Endothelial cell of umbilical vein (primary cell): Measurements from ENCODE around the gene FUT6. TPM values are rescaled to one million over a fixed set of nuclear protein-coding genes. Genes with fewer than 3 reads are reported as not detected.

Source experiments
- BruUV-seq: library from RNA; stranded (reverse); fragments of 400-500 nt; replicated peaks from 2 replicates; lab custom pipeline; 2021; lab: Mats Ljungman, UMichigan
- CTCF ChIA-PET: fragments of 300-600, 350-600 bp; sonication (Branson Sonifier 250); formaldehyde crosslinking; loops from one replicate; lab custom pipeline; 2021; ENCODE audit warnings: antibody characterized with exemption, inconsistent platforms; lab: Charles Lee
- POLR2A ChIA-PET: fragments of 300-600, 350-600 bp; sonication (Branson Sonifier 250); formaldehyde crosslinking; loops from one replicate; lab custom pipeline; 2021; ENCODE audit warnings: antibody characterized with exemption, inconsistent platforms; lab: Charles Lee
- DNase-seq: peaks from one replicate; pipeline ENCODE4 v3.0.0-alpha.2; 2011; ENCODE audit warnings: low read depth, low spot score
- FAIRE-seq: peaks from 2 replicates; lab custom pipeline; 2011; peaks lifted over from hg19 to GRCh38; lab: Jason Lieb, UNC
- H2AFZ ChIP-seq: 2 replicates; pipeline ENCODE4 v1.6.0; 2012; ENCODE audit warnings: low read depth, low read length, control low read depth, inconsistent platforms
- H3K27ac ChIP-seq: 2 replicates; pipeline ENCODE4 v1.5.1; 2011; ENCODE audit warnings: low read depth, mild to moderate bottlenecking, control low read depth, low read length, moderate library complexity; ENCODE audit not compliant: insufficient read depth
- H3K27me3 ChIP-seq, 2 experiments: 2 replicates each; pipeline versions ENCODE4 v1.6.0 to v1.6.1; 2011; ENCODE audit warnings: low read length in 2 of 2, mixed read lengths in 1 of 2; ENCODE audit not compliant: control insufficient read depth in 2 of 2, insufficient read depth in 2 of 2
- H3K36me3 ChIP-seq, 2 experiments: 2 replicates in 1 of 2; 3 replicates in 1 of 2; pipeline ENCODE4 v1.5.1; 2011; ENCODE audit warnings: low read length in 2 of 2, mild to moderate bottlenecking in 1 of 2, moderate library complexity in 1 of 2; ENCODE audit not compliant: control insufficient read depth in 2 of 2, insufficient read depth in 2 of 2; ENCODE audit errors: extremely low read depth in 1 of 2
- H3K4me1 ChIP-seq: 3 replicates; pipeline ENCODE4 v1.5.1; 2011; ENCODE audit warnings: mild to moderate bottlenecking, low read length; ENCODE audit not compliant: control insufficient read depth, insufficient read depth; ENCODE audit errors: extremely low read depth
- H3K4me2 ChIP-seq: 2 replicates; pipeline ENCODE4 v1.6.1; 2011; ENCODE audit warnings: low read length, control low read depth, mixed read lengths; ENCODE audit not compliant: insufficient read depth
- H3K4me3 ChIP-seq, 3 experiments: fragments of 200-600 bp in 1 of 3; sonication (generic), shearing (Covaris generic) in 1 of 3; replicated peaks in 1 of 3; 2 replicates each; pipeline ENCODE4 v1.5.1; 2011 to 2016; ENCODE audit warnings: control low read depth in 3 of 3, low read length in 3 of 3, mild to moderate bottlenecking in 2 of 3, inconsistent platforms in 1 of 3, low read depth in 1 of 3, moderate library complexity in 1 of 3; ENCODE audit not compliant: insufficient read depth in 1 of 3
- H3K79me2 ChIP-seq: 2 replicates; pipeline ENCODE4 v1.6.0; 2012; ENCODE audit warnings: low read length, inconsistent platforms; ENCODE audit not compliant: control insufficient read depth, insufficient read depth
- H3K9ac ChIP-seq: replicated peaks from 2 replicates; pipeline ENCODE3; 2011; ENCODE audit warnings: low read length, control low read depth; ENCODE audit not compliant: insufficient read depth; ENCODE audit errors: extremely low read depth
- H3K9me1 ChIP-seq: replicated peaks from 3 replicates; pipeline ENCODE4 v1.6.0; 2011; ENCODE audit warnings: mild to moderate bottlenecking, low read length; ENCODE audit not compliant: control insufficient read depth, insufficient read depth; ENCODE audit errors: extremely low read depth
- H3K9me3 ChIP-seq: replicated peaks from 2 replicates; pipeline ENCODE4 v1.5.1; 2012; ENCODE audit warnings: low read length, inconsistent platforms; ENCODE audit not compliant: control insufficient read depth, insufficient read depth
- H4K20me1 ChIP-seq: replicated peaks from 2 replicates; pipeline ENCODE3; 2011; ENCODE audit warnings: mild to moderate bottlenecking, low read length; ENCODE audit not compliant: control insufficient read depth, insufficient read depth; ENCODE audit errors: extremely low read depth
- CTCF ChIP-seq, 2 donors: IDR thresholded peaks; 1 replicate in 1 of 2; 2 replicates in 1 of 2; pipeline ENCODE4 v1.5.1; 2011; ENCODE audit warnings: low read length in 2 of 2, mild to moderate bottlenecking in 2 of 2, moderate library complexity in 2 of 2, control low read depth in 1 of 2, inconsistent platforms in 1 of 2, low read depth in 1 of 2; ENCODE audit not compliant: insufficient read depth in 1 of 2; ENCODE audit errors: extremely low read depth in 1 of 2
- EZH2 ChIP-seq: IDR thresholded peaks from 2 replicates; pipeline ENCODE4 v1.6.1; 2012; ENCODE audit warnings: borderline replicate concordance, low read depth, mild to moderate bottlenecking, moderate library complexity, low read length, inconsistent platforms; ENCODE audit not compliant: severe bottlenecking
- FOS ChIP-seq: IDR thresholded peaks from 2 replicates; pipeline ENCODE4 v1.6.1; 2011; ENCODE audit warnings: mild to moderate bottlenecking, low read length, moderate library complexity, borderline replicate concordance; ENCODE audit not compliant: insufficient read depth
- GATA2 ChIP-seq: IDR thresholded peaks from 2 replicates; pipeline ENCODE4 v1.7.0; 2011; ENCODE audit warnings: low read depth, mild to moderate bottlenecking, moderate library complexity, mixed read lengths, low read length; ENCODE audit not compliant: insufficient read length, insufficient read depth
- JUN ChIP-seq: IDR thresholded peaks from 2 replicates; pipeline ENCODE4 v1.6.1; 2011; ENCODE audit warnings: borderline replicate concordance, low read depth; ENCODE audit not compliant: insufficient read length, insufficient read depth
- MAX ChIP-seq: IDR thresholded peaks from 2 replicates; pipeline ENCODE4 v1.6.1; 2011; ENCODE audit not compliant: insufficient read depth, insufficient read length
- MYC ChIP-seq: IDR thresholded peaks from one replicate; pipeline ENCODE4 v1.6.1; 2011; ENCODE audit warnings: mild to moderate bottlenecking, low read depth, low read length
- dilution Hi-C: fragments of 300-500 bp; cut with MboI; formaldehyde crosslinking; loops from one replicate; pipeline ENCODE4 v1.15.0; 2019; ENCODE audit warnings: low sequenced_read_pairs; ENCODE audit not compliant: extremely low pct_ligation_motif_present
- intact Hi-C: fragments of 100-400 bp; cut with micrococcal nuclease; formaldehyde crosslinking; loops from one replicate; pipeline ENCODE4 v1.10.0; 2022
- polyA plus RNA-seq, 4 experiments: library from polyadenylated mRNA; depleted of rRNA in 3 of 4; stranded (reverse) in 3 of 4; unstranded in 1 of 4; fragments of >200 nt; gene quantifications; 2 replicates each; pipeline versions ENCODE4 v1.2.1 to v1.2.3, GENCODE V29; 2011 to 2012; ENCODE audit warnings: missing spikeins in 1 of 4
- total RNA-seq: library from RNA; stranded (reverse); gene quantifications from 2 replicates; pipeline ENCODE4 v1.2.3, GENCODE V29; 2021

The FUT6 gene
- total and polyA plus RNA-seq, 2 donors (not counting 3 experiments of a cell fraction or from before 2014, with no cell fraction given), result not detected

- Histone ChIP-seq H3K27me3 (peaks cover 0 to 3% of the 10 kb centered on the region in 2 experiments), H3K4me3 (no peak overlapping the region), H3K9me1 (no peaks in the 10 kb centered on the region), H3K9me3 (no peaks in the 10 kb centered on the region), H3K36me3 (no peaks in the 10 kb centered on the region), H3K27ac (no peak overlapping the region), H3K4me1 (no peaks in the 10 kb centered on the region), H3K79me2 (no peaks in the 10 kb centered on the region), H3K4me2 (no peak overlapping the region), H4K20me1 (no peaks in the 10 kb centered on the region), H2AFZ (no peak overlapping the region), H3K9ac (no peak overlapping the region)
- ChIA-PET CTCF (interaction anchor here (1.3 to 3.2 kb wide), 2 partner anchors 9 to 78 kb away, joined by 5 to 19 read pairs; partner anchors contain the start of gene NRTN), POLR2A (no interaction called here)
- FAIRE-seq (no peak), DNase-seq (no peak)
- dilution Hi-C loops (no loop called here), intact Hi-C loops (no loop called here)
- no peak for TF ChIP-seq MYC
- TF ChIP-seq FOS, result no peak
- no peak for TF ChIP-seq EZH2
- TF ChIP-seq CTCF (IDR thresholded peaks at IDR 0.05; ENCODE audit: extremely low read depth in 1 of 2, insufficient read depth in 1 of 2, low read depth in 1 of 2, low read length in 2 of 2), result no peak
- TF ChIP-seq MAX, result no peak
- no peak for TF ChIP-seq JUN
- no peak for TF ChIP-seq GATA2
- BruUV-seq, result no TSS peak
Measured at GRCh38 chr19:5881543-5882299, 42.2 kb upstream of the FUT6 start.
